ENCODE data around the gene ATP11B. TPM values are rescaled to one million over a fixed set of nuclear protein-coding genes. Genes with fewer than 3 reads are reported as not detected.

ATP11B gene
- total and polyA plus RNA-seq, 9 of the 15 experiments (the other 6 are each of a cell fraction or from before 2014, with no cell fraction given), result 11.9 to 68.7 (median 41.8) TPM

- peaks cover 6% of the 10 kb centered on the region; the same call in 1 of the 2 replicates for H3K9me3 ChIP-seq (replicated peaks; ENCODE audit: control insufficient read depth, insufficient read depth, low read depth, low read length)
- H4K20me1 ChIP-seq (replicated peaks; ENCODE audit: control insufficient read depth, insufficient read depth, low read length), result 0 out of 2 replicates have a peak, but pooled peaks cover 2% of the 10 kb centered on the region
- peaks cover 5% of the 10 kb centered on the region; the same call in 1 of the 3 replicates for H3K36me3 ChIP-seq (ENCODE audit: control insufficient read depth, insufficient read depth, low read length)
- ChIA-PET CTCF (ENCODE audit: low intra/inter-chr PET ratio) (no interaction called here), POLR2A (interaction anchor here (1.2 to 2.7 kb wide), 4 partner anchors 10 to 42 kb away, joined by 3 to 6 read pairs (median 4); no protein-coding TSS in a partner anchor)
- intact Hi-C loops (cut with micrococcal nuclease), result no loop called here
- no TSS peak for BruUV-seq (replicated peaks)
- H3K4me2 ChIP-seq (ENCODE audit: insufficient read depth, low read length), result no peak overlapping the region
- DNase-seq (ENCODE audit: extremely low read depth in 1 of 4, low spot score in 3 of 4) (no peak), ATAC-seq (peak; percentile 58), FAIRE-seq (no peak)
- no peak overlapping the region for H3K4me3 ChIP-seq
- WGBS (ENCODE audit: insufficient coverage, low coverage, missing lambda C conversion rate), result 77% methylated on average over 3 of the region's 4 CpGs
- no peak for TF ChIP-seq ZNF780A (CRISPR knock-in tag; IDR thresholded peaks at IDR 0.05)
- H3K9me1 ChIP-seq (ENCODE audit: control insufficient read depth, insufficient read depth, low read length), result no peaks in the 10 kb centered on the region
- in situ Hi-C loops (cut with MboI), result no loop called here
- peaks cover 0 to 8% of the 10 kb centered on the region in 2 experiments; a peak in 3 of 5 replicates for H3K4me1 ChIP-seq (replicated peaks in 1 of 2; ENCODE audit: control insufficient read depth in 2 of 2, insufficient read depth in 2 of 2, low read length in 2 of 2)
- no peak overlapping the region for H2AFZ ChIP-seq (ENCODE audit: low read depth, low read length)
- no peaks in the 10 kb centered on the region for H3K27me3 ChIP-seq (ENCODE audit: control insufficient read depth in 2 of 2, insufficient read depth in 2 of 2, low read length in 2 of 2)
- no peak overlapping the region for H3K9ac ChIP-seq (ENCODE audit: insufficient read depth in 1 of 2, low read depth in 2 of 2, low read length in 2 of 2)
- no peak overlapping the region for H3K27ac ChIP-seq (ENCODE audit: extremely low read depth, low read depth, low read length)
- H3K79me2 ChIP-seq (ENCODE audit: control insufficient read depth, insufficient read depth, low read length), result no peaks in the 10 kb centered on the region
These were observed 143.1 kb downstream of the ATP11B start for GRCh38 chr3:182936239-182936917.

DNA sequence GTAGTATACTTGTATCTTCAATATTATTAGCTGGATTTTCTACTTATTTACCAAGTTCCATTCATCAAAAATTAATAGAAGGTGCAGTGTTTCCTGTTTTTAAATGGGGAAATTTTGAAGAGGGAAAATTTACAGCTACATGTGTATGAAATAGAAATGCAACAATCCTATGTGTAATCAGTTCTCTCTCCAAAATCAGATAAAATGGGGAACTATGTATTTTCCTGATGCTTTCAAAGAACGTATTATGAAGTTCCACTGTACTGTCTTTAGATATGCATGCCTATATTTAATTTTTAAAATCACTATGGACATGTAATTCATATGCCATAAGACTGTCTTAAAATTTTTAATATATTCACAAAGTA lies 143.6 kb downstream of the ATP11B start:
- 0 out of 2 replicates have a peak, but pooled peaks have one; percentile 4 for TF ChIP-seq ELF1 (tag; IDR thresholded peaks at IDR 0.05)
- TF ChIP-seq SP2 (IDR thresholded peaks at IDR 0.05; ENCODE audit: extremely low read depth, low read depth, low read length, poor library complexity, severe bottlenecking), result no peak
- Histone ChIP-seq H2AFZ (ENCODE audit: low read depth, low read length) (no peak overlapping the region), H3K79me2 (ENCODE audit: control insufficient read depth, insufficient read depth, low read length) (no peaks in the 10 kb centered on the region), H3K27ac (ENCODE audit: extremely low read depth, low read depth, low read length) (no peak overlapping the region), H3K36me3 (ENCODE audit: control insufficient read depth, insufficient read depth, low read length) (peaks cover 5% of the 10 kb centered on the region; the same call in 1 of the 3 replicates), H3K27me3 (ENCODE audit: control insufficient read depth in 2 of 2, insufficient read depth in 2 of 2, low read length in 2 of 2) (no peaks in the 10 kb centered on the region), H3K9me1 (ENCODE audit: control insufficient read depth, insufficient read depth, low read length) (no peaks in the 10 kb centered on the region), H3K4me1 (replicated peaks in 1 of 2; ENCODE audit: control insufficient read depth in 2 of 2, insufficient read depth in 2 of 2, low read length in 2 of 2) (peaks cover 0 to 8% of the 10 kb centered on the region in 2 experiments; a peak in 3 of 5 replicates), H3K9me3 (replicated peaks; ENCODE audit: control insufficient read depth, insufficient read depth, low read depth, low read length) (peaks cover 4% of the 10 kb centered on the region; the same call in 1 of the 2 replicates), H3K9ac (ENCODE audit: insufficient read depth in 1 of 2, low read depth in 2 of 2, low read length in 2 of 2) (no peak overlapping the region), H3K4me2 (ENCODE audit: insufficient read depth, low read length) (no peak overlapping the region), H3K4me3 (no peak overlapping the region), H4K20me1 (replicated peaks; ENCODE audit: control insufficient read depth, insufficient read depth, low read length) (0 out of 2 replicates have a peak, but pooled peaks cover 2% of the 10 kb centered on the region)
- intact Hi-C loops (cut with micrococcal nuclease) (no loop called here), in situ Hi-C loops (cut with MboI) (no loop called here)
- POLR2A ChIA-PET, result interaction anchor here (1.2 to 1.8 kb wide), 3 partner anchors 11 to 42 kb away, joined by 3 to 5 read pairs (median 4); no protein-coding TSS in a partner anchor
- ATAC-seq (no peak), FAIRE-seq (no peak), DNase-seq (ENCODE audit: extremely low read depth in 1 of 4, low spot score in 3 of 4) (no peak)
- CTCF ChIA-PET (ENCODE audit: low intra/inter-chr PET ratio), result no interaction called here
- BruUV-seq (replicated peaks), result no TSS peak
- 33% methylated on average over 1 of the region's 1 CpG for WGBS (ENCODE audit: insufficient coverage, low coverage, missing lambda C conversion rate)
